Naive thymus-derived CD4-positive, alpha-beta T cell (primary cell): Measurements from ENCODE around the gene RADIL. TPM values are rescaled to one million over a fixed set of nuclear protein-coding genes. Genes with fewer than 3 reads are reported as not detected.

Experiments
- ATAC-seq: fragments of 150-1000 bp; cut with Tn5 transposase; 2 replicates; pipeline ENCODE4 v1.10.0; 2021; ENCODE audit warnings: mild to moderate bottlenecking, moderate library complexity
- CTCF ChIA-PET: fragments of 350-600 bp; sonication (Branson Sonifier 250); formaldehyde crosslinking; loops from one replicate; lab custom pipeline; 2021; ENCODE audit warnings: antibody characterized with exemption; lab: Charles Lee
- POLR2A ChIA-PET: fragments of 350-600 bp; sonication (Branson Sonifier 250); formaldehyde crosslinking; loops from one replicate; lab custom pipeline; 2021; ENCODE audit warnings: antibody characterized with exemption, inconsistent platforms; lab: Charles Lee
- DNase-seq, 9 donors: peaks; one replicate each; pipeline versions ENCODE4 v3.0.0 to v3.0.0-alpha.2; 2020 to 2022; ENCODE audit warnings: mixed read lengths in 1 of 9
- H3K27ac ChIP-seq: one replicate; pipeline ENCODE4 v1.7.0; 2013; ENCODE audit warnings: mild to moderate bottlenecking, low read depth, low read length, moderate library complexity
- H3K27me3 ChIP-seq, 2 donors: one replicate each; pipeline ENCODE4 v1.7.0; 2013; ENCODE audit warnings: low read length in 2 of 2, mild to moderate bottlenecking in 2 of 2, moderate library complexity in 2 of 2; ENCODE audit not compliant: control insufficient read depth in 2 of 2, insufficient read depth in 2 of 2
- H3K36me3 ChIP-seq, 3 experiments: 1 replicate in 2 of 3; 2 replicates in 1 of 3; pipeline ENCODE4 v1.7.0; 2013; ENCODE audit warnings: low read length in 3 of 3, mild to moderate bottlenecking in 3 of 3, moderate library complexity in 1 of 3; ENCODE audit not compliant: insufficient read depth in 3 of 3, control insufficient read depth in 2 of 3
- H3K4me1 ChIP-seq, 2 donors: one replicate each; pipeline ENCODE4 v1.7.0; 2013; ENCODE audit warnings: low read length in 2 of 2, mild to moderate bottlenecking in 2 of 2, moderate library complexity in 1 of 2; ENCODE audit not compliant: control insufficient read depth in 2 of 2, insufficient read depth in 2 of 2
- H3K4me3 ChIP-seq: 2 replicates; pipeline ENCODE4 v1.7.0; 2013; ENCODE audit warnings: mild to moderate bottlenecking, low read length
- H3K9me3 ChIP-seq, 3 experiments: 1 replicate in 2 of 3; 2 replicates in 1 of 3; pipeline ENCODE4 v1.7.0; 2013; ENCODE audit warnings: low read length in 3 of 3; ENCODE audit not compliant: control insufficient read depth in 2 of 3
- H3K27ac Mint-ChIP-seq, 9 donors: one replicate each; pipeline ENCODE4 v1.8.0; 2020 to 2022; ENCODE audit warnings: mixed read lengths in 9 of 9, mild to moderate bottlenecking in 8 of 9, moderate library complexity in 5 of 9, inconsistent platforms in 2 of 9
- H3K27me3 Mint-ChIP-seq, 5 donors: one replicate each; pipeline ENCODE4 v1.8.0; 2021 to 2022; ENCODE audit warnings: mixed read lengths in 5 of 5, mild to moderate bottlenecking in 1 of 5
- H3K36me3 Mint-ChIP-seq, 5 donors: one replicate each; pipeline ENCODE4 v1.8.0; 2020 to 2022; ENCODE audit warnings: mixed read lengths in 5 of 5, mild to moderate bottlenecking in 3 of 5, inconsistent platforms in 1 of 5
- H3K4me1 Mint-ChIP-seq, 7 donors: one replicate each; pipeline ENCODE4 v1.8.0; 2020 to 2022; ENCODE audit warnings: mixed read lengths in 7 of 7, mild to moderate bottlenecking in 3 of 7, inconsistent platforms in 1 of 7
- H3K4me3 Mint-ChIP-seq, 10 donors: one replicate each; pipeline ENCODE4 v1.8.0; 2020 to 2022; ENCODE audit warnings: mild to moderate bottlenecking in 10 of 10, mixed read lengths in 10 of 10, moderate library complexity in 6 of 10, inconsistent platforms in 2 of 10
- H3K9me3 Mint-ChIP-seq, 11 donors: one replicate each; pipeline ENCODE4 v1.8.0; 2020 to 2022; ENCODE audit warnings: mixed read lengths in 11 of 11, mild to moderate bottlenecking in 4 of 11, inconsistent platforms in 1 of 11, moderate library complexity in 1 of 11
- intact Hi-C, 2 donors: fragments of 100-400 bp; cut with micrococcal nuclease; formaldehyde crosslinking; loops; one replicate each; pipeline ENCODE4 v1.15.1; 2023
- polyA plus RNA-seq, 2 donors: library from polyadenylated mRNA; unstranded; fragments of 300-500 nt; fragmentation: Illumina TruSeq; gene quantifications; one replicate each; pipeline ENCODE4 v1.2.3, GENCODE V29; 2021
- total RNA-seq, 6 experiments: library from RNA in 5 of 6; stranded (reverse) in 5 of 6; gene quantifications; 1 replicate in 5 of 6; 2 replicates in 1 of 6; pipeline ENCODE4 v1.2.3 and lab custom pipeline; 2021 to 2026

The RADIL gene
- total and polyA plus RNA-seq, 7 experiments from 2014 or later = 0.04 to 0.12 (median 0.08) TPM; not detected in 4

DNA sequence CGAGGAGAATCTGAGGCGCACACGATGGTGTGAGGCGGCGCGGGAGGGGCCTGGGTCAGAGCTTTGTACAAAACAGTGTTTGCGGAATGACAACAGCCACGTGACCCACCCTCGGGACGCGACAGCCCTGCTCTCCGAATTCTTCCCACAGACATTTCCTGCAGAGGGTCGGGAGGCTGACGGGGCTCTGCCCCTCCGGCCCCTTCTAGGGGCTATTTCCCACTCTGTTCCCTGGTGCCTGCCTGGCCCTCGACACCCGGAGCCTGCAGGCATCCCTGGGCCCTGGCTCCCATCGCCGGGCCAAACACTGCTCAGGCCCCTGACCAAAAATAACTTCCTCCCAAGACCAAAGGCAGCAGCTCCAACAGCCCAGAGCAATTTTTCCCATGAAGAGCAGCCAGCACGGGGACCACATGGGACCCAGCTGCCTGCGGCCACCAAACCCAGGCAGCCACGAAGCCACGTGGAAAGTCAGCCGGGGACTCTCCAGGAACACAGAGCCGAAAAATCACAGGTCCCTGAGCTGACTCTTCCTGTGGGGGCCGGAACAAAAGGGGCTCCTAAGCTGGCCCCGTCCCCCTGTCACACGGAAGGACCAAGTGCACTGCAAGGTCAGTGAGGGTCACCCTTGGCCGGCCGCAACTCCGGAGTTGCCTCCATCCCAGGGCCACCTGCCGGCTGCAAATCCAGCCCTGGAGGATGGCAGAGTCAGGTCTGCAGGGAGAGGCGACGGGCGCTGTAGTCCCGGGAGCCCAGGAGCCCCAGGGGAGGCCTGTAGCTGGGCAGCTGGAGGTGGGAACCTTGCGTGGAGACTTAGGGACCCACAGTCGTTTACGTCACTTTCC, 63.7 kb downstream of the RADIL start:
- no peak overlapping the region for H3K27ac Mint-ChIP-seq
- no peaks in the 10 kb centered on the region for H3K36me3 Mint-ChIP-seq
- peaks cover 0 to under 1% (median 0%) of the 10 kb centered on the region in 7 donors for H3K4me1 Mint-ChIP-seq
- Histone ChIP-seq H3K27ac (no peak overlapping the region), H3K36me3 (no peaks in the 10 kb centered on the region), H3K4me1 (no peaks in the 10 kb centered on the region), H3K4me3 (no peak overlapping the region), H3K27me3 (no peaks in the 10 kb centered on the region), H3K9me3 (no peaks in the 10 kb centered on the region)
- H3K9me3 Mint-ChIP-seq = no peaks in the 10 kb centered on the region
- ATAC-seq (no peak), DNase-seq (no peak)
- ChIA-PET POLR2A (no interaction called here), CTCF (interaction anchor here (0.6 to 1.1 kb wide), 2 partner anchors 10 to 264 kb away, joined by 3 to 5 read pairs; no protein-coding TSS in a partner anchor)
- intact Hi-C loops = loop anchor here in 1 of 2 donors (10.0 kb wide), 1 partner anchor 65 kb away; the partner anchor contains the start of gene RADIL
- no peak overlapping the region for H3K4me3 Mint-ChIP-seq
- peaks cover 0 to 12% (median 5%) of the 10 kb centered on the region in 5 donors for H3K27me3 Mint-ChIP-seq

DNA sequence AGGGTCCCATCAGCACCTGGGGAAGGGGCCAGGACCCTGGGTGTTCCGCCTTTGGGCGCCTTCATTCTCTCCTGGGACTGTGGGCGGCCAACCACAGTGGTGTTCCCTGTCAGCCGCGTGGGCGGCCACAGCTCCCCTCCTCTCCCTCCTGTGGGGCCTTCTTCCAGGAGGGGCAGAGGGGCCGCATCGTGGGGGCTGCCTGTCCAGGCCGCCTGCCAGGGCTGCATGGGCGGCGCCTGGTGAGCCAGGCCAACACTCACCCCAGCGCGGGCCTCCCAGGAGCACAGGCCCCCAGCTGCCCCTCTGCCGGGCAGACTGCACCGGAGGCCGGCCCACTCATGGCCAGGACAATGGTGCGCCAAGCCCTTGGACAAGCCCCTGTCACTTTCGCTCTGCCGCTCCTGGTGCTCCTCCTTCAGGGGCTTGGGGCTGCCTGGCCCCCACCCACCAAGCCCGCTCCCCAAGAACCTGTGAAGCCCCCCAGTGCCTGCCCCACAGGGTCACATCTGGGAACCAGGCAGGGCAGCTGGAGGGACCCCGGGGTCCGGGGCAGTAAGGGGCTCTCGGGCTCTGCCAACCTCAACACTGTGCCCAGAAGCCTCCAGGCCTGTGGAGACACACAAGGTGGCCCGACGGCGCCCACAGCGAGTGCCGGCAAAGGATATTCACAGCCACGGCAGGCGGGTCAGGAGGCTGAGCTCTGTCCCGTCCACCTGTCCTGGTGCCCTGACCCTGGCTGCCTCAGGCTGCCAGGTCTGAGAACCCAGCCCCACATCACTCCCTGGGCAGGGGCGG, 65.3 kb downstream of the RADIL start:
- no peak overlapping the region for H3K27ac ChIP-seq
- no peaks in the 10 kb centered on the region for H3K36me3 ChIP-seq
- intact Hi-C loops = no loop called here
- no peaks in the 10 kb centered on the region for H3K4me1 ChIP-seq
- H3K9me3 Mint-ChIP-seq = peaks cover 0 to 5% (median 0%) of the 10 kb centered on the region in 11 donors
- ATAC-seq (no peak), DNase-seq (no peak)
- no peak overlapping the region for H3K27ac Mint-ChIP-seq
- H3K4me3 Mint-ChIP-seq = no peak overlapping the region
- peaks cover 6 to 26% (median 13%) of the 10 kb centered on the region in 5 donors for H3K27me3 Mint-ChIP-seq
- no peaks in the 10 kb centered on the region for H3K9me3 ChIP-seq
- ChIA-PET POLR2A (no interaction called here), CTCF (no interaction called here)
- peaks cover 0 to 9% (median 0%) of the 10 kb centered on the region in 7 donors for H3K4me1 Mint-ChIP-seq
- H3K36me3 Mint-ChIP-seq = no peaks in the 10 kb centered on the region
- no peaks in the 10 kb centered on the region for H3K27me3 ChIP-seq
- H3K4me3 ChIP-seq = no peak overlapping the region

DNA sequence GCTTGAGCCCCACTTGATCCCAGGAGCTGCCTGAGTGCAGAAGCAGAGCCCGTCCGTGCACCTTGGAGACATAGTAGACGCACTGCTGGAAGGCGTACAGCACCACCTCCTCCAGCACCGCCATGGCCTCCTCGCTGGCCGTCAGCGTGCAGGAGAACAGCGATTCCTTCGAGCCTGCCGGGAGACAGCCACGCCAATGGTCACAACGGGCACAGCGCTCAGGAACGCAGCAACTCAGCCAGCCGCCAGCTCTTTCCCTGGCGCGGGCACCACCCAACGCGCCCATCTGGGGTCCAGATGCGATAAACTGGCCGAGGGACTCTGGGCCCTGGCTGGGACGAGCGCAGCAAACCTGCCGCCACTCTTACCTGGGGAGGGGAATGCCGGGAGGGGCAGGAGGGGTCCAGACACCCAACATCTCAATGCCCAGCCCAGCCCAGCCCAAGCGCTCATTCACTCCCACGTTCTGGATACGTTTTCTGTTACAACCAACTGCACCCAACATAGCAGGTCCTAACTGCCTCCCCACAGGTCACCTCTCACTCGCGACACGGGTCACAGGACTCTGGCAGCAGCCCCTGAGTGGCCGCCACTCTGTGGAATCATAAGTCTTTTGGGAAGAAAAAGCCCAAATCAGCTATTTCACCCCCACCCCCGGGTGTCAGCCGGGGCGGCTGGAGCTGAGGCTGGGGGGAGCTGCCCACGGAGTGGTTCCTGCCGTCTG, 66.2 kb downstream of the RADIL start:
- CTCF ChIA-PET = no interaction called here
- POLR2A ChIA-PET = no interaction called here
- no peak overlapping the region for H3K4me3 ChIP-seq
- no peak overlapping the region for H3K27ac ChIP-seq
- no peaks in the 10 kb centered on the region for H3K4me1 ChIP-seq
- intact Hi-C loops = no loop called here
- no peaks in the 10 kb centered on the region for H3K27me3 ChIP-seq
- Mint-ChIP-seq H3K4me1 (peaks cover 0 to 9% (median 0%) of the 10 kb centered on the region in 7 donors), H3K27ac (no peak overlapping the region), H3K36me3 (peaks cover 0 to 4% (median 0%) of the 10 kb centered on the region in 5 donors), H3K4me3 (no peak overlapping the region), H3K9me3 (peaks cover 0 to 5% (median 0%) of the 10 kb centered on the region in 11 donors), H3K27me3 (peaks cover 13 to 30% (median 18%) of the 10 kb centered on the region in 5 donors)
- no peak for ATAC-seq
- no peak for DNase-seq
- H3K9me3 ChIP-seq = no peaks in the 10 kb centered on the region
- no peaks in the 10 kb centered on the region for H3K36me3 ChIP-seq

DNA sequence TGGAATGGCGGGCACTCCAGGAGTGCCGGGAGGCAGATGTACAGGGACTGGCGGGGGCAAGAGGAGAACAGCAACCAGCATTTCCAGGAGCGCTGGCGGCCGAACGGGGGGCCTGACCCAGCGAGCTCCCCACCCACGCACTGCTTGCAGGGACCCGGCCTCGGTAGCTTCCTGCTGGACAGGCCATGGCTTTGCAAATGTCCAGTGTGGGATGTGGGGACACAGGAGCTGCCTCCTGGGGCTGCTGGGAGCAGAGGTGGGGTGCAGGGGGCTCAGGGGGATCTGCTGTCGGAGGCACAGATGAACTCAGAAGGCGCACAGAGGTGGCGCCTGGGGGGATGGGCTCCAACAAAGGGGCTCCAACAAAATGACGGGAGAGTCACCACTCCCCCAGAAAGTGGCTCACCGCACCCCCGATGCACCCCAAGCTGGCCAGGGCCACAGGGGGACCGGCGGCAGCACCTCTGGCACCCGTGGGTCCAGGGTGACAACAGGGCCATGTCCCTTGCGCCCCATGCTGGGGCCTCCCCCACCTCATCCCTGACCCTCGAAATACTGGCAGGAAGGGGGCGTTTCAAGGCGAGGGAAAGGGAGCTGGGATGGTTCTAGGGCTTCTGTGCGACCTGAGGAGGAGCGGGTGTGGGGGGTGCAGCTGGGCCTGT, 67.0 kb downstream of the RADIL start:
- Mint-ChIP-seq H3K27me3 (peaks cover 13 to 30% (median 18%) of the 10 kb centered on the region in 5 donors), H3K36me3 (peaks cover 0 to 4% (median 0%) of the 10 kb centered on the region in 5 donors), H3K27ac (no peak overlapping the region), H3K4me1 (peaks cover 0 to 9% (median 0%) of the 10 kb centered on the region in 7 donors), H3K4me3 (no peak overlapping the region), H3K9me3 (peaks cover 0 to 5% (median 0%) of the 10 kb centered on the region in 11 donors)
- intact Hi-C loops = no loop called here
- Histone ChIP-seq H3K36me3 (no peaks in the 10 kb centered on the region), H3K27me3 (no peaks in the 10 kb centered on the region), H3K9me3 (no peaks in the 10 kb centered on the region), H3K4me3 (no peak overlapping the region), H3K27ac (no peak overlapping the region), H3K4me1 (no peaks in the 10 kb centered on the region)
- ATAC-seq = no peak
- ChIA-PET POLR2A (no interaction called here), CTCF (no interaction called here)
- DNase-seq = no peak

DNA sequence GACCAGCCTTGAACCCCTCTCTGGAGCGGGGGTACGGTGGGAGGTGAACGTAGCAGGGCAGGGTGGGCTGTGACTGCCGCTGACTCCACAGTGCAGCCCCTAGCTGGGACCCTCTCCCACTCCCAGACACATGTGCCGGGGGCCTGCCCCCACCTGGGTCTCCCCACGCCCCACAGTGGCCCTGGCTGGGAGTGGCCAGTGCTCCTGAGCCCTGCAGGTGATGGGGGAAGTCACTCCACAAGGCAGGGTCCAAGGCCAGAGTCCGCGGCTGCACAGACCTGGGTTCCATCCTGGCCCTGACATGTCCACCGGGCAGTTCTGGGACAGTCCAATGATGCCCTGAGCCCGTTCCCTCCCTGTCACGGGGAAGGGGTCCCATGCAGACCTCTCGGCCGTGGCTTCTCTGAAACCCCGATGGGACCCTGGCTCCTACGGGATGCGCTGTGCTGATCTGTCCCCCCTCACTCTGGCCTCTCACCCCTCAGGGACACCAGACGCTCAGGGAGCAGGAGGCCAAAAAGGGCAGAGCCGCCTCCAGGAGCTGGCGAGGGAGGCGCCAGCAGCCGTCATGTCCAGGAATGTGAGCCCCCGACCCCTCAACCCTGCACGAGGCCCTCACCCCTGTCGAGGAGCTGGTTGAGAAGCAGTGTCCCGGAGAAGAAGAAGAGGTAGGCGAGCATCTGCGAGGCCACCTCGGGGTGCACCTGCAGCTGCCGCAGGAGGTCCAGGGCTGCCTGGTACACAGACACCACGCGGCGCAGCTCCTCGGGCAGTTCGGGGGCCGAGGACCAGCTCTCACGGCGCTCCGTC, 67.7 kb downstream of the RADIL start:
- Histone ChIP-seq H3K27me3 (no peaks in the 10 kb centered on the region), H3K27ac (no peak overlapping the region), H3K9me3 (no peaks in the 10 kb centered on the region), H3K4me1 (no peaks in the 10 kb centered on the region), H3K36me3 (no peaks in the 10 kb centered on the region), H3K4me3 (no peak overlapping the region)
- H3K27ac Mint-ChIP-seq = no peak overlapping the region
- peaks cover 0 to 4% (median 0%) of the 10 kb centered on the region in 5 donors for H3K36me3 Mint-ChIP-seq
- peaks cover 0 to 9% (median 0%) of the 10 kb centered on the region in 7 donors for H3K4me1 Mint-ChIP-seq
- CTCF ChIA-PET = no interaction called here
- H3K9me3 Mint-ChIP-seq = peaks cover 0 to 5% (median 0%) of the 10 kb centered on the region in 11 donors
- intact Hi-C loops = no loop called here
- no peak overlapping the region for H3K4me3 Mint-ChIP-seq
- no peak for ATAC-seq
- POLR2A ChIA-PET = no interaction called here
- DNase-seq = no peak
- peaks cover 13 to 30% (median 14%) of the 10 kb centered on the region in 5 donors for H3K27me3 Mint-ChIP-seq
